Muscle of leg (tissue), 11 donors: ENCODE measurements around the gene DCAKD. TPM values are rescaled to one million over a fixed set of nuclear protein-coding genes. Genes with fewer than 3 reads are reported as not detected.

Experiments
- DNase-seq: peaks from one replicate; pipeline ENCODE4 v3.0.0; 2013
- H3K27ac ChIP-seq: one replicate; pipeline ENCODE4 v1.5.1; 2013; ENCODE audit warnings: mild to moderate bottlenecking, low read length, control low read depth
- H3K27me3 ChIP-seq: one replicate; pipeline ENCODE4 v1.6.1; 2013; ENCODE audit warnings: low read length; ENCODE audit not compliant: control insufficient read depth, insufficient read depth
- H3K36me3 ChIP-seq: one replicate; pipeline ENCODE4 v1.6.1; 2013; ENCODE audit warnings: low read length; ENCODE audit not compliant: control insufficient read depth, insufficient read depth
- H3K4me1 ChIP-seq: one replicate; pipeline ENCODE4 v1.6.1; 2013; ENCODE audit warnings: low read length; ENCODE audit not compliant: control insufficient read depth, insufficient read depth
- H3K4me3 ChIP-seq: one replicate; pipeline ENCODE4 v1.5.1; 2013; ENCODE audit warnings: low read length, control low read depth
- H3K9me3 ChIP-seq: replicated peaks from 2 replicates; pipeline ENCODE4 v1.6.1; 2013; ENCODE audit warnings: low read depth, low read length; ENCODE audit not compliant: control insufficient read depth
- WGBS: methylation state at CpG from one replicate; pipeline ENCODE4 v1.1.5; 2013; ENCODE audit warnings: missing lambda C conversion rate; ENCODE audit not compliant: insufficient coverage; 5-methylcytosine and 5-hydroxymethylcytosine counted together
- polyA plus RNA-seq, 8 donors: library from polyadenylated mRNA; unstranded; fragments of 120-200 nt; gene quantifications; one replicate each; pipeline versions ENCODE4 v1.2.1 to v1.2.3, GENCODE V29; 2013; ENCODE audit warnings: inconsistent platforms in 1 of 8, low replicate concordance in 1 of 8; ENCODE audit not compliant: insufficient read length in 8 of 8, insufficient read depth in 1 of 8
- total RNA-seq: library from RNA; stranded (reverse); fragments of 120-200 nt; gene quantifications from one replicate; pipeline ENCODE4 v1.2.4, GENCODE V29; 2013

The DCAKD gene
- total and polyA plus RNA-seq, 9 donors = 27.2 to 40.1 (median 33.2) TPM

GRCh38 chr17:45005700-45006099 lies 45.7 kb downstream of the DCAKD start:
- Histone ChIP-seq H3K9me3 (no peaks in the 10 kb centered on the region), H3K4me3 (no peak overlapping the region), H3K27ac (no peak overlapping the region), H3K36me3 (no peaks in the 10 kb centered on the region), H3K4me1 (peaks cover 6% of the 10 kb centered on the region), H3K27me3 (peaks cover 2% of the 10 kb centered on the region)
- DNase-seq = no peak
- WGBS = no CpG with 5 or more reads among the region's 2 CpGs

GRCh38 chr17:45004388-45004787 lies 47.0 kb downstream of the DCAKD start:
- H3K9me3 ChIP-seq = peaks cover 5% of the 10 kb centered on the region
- DNase-seq = no peak
- no peak overlapping the region for H3K4me3 ChIP-seq
- H3K36me3 ChIP-seq = no peaks in the 10 kb centered on the region
- peaks cover 6% of the 10 kb centered on the region for H3K4me1 ChIP-seq
- WGBS = no CpG with 5 or more reads among the region's 3 CpGs
- H3K27me3 ChIP-seq = peaks cover 2% of the 10 kb centered on the region
- H3K27ac ChIP-seq = no peak overlapping the region

- Histone ChIP-seq H3K27me3 (peaks cover 2% of the 10 kb centered on the region), H3K9me3 (peaks cover 8% of the 10 kb centered on the region), H3K4me1 (peaks cover 6% of the 10 kb centered on the region), H3K4me3 (no peak overlapping the region), H3K36me3 (no peaks in the 10 kb centered on the region), H3K27ac (no peak overlapping the region)
- 28% methylated on average over 5 of the region's 8 CpGs for WGBS
- no peak for DNase-seq
Observed at GRCh38 chr17:45003877-45004276, 47.6 kb downstream of the DCAKD start.

- Histone ChIP-seq H3K4me1 (peaks cover 23% of the 10 kb centered on the region), H3K4me3 (no peak overlapping the region), H3K27ac (no peak overlapping the region), H3K9me3 (peaks cover 8% of the 10 kb centered on the region), H3K36me3 (no peaks in the 10 kb centered on the region), H3K27me3 (no peaks in the 10 kb centered on the region)
- DNase-seq = no peak
- WGBS = 89% methylated on average over 3 of the region's 3 CpGs
Observed at GRCh38 chr17:45001310-45001709, 50.1 kb downstream of the DCAKD start.

GRCh38 chr17:44999433-44999832 lies 52.0 kb downstream of the DCAKD start:
- WGBS = no CpG with 5 or more reads among the region's 3 CpGs
- no peaks in the 10 kb centered on the region for H3K36me3 ChIP-seq
- H3K27ac ChIP-seq = no peak overlapping the region
- no peaks in the 10 kb centered on the region for H3K27me3 ChIP-seq
- no peak overlapping the region for H3K4me3 ChIP-seq
- peaks cover 8% of the 10 kb centered on the region for H3K9me3 ChIP-seq
- peaks cover 38% of the 10 kb centered on the region for H3K4me1 ChIP-seq
- DNase-seq = no peak

GRCh38 chr17:44998646-44999045 lies 52.8 kb downstream of the DCAKD start:
- Histone ChIP-seq H3K27ac (no peak overlapping the region), H3K36me3 (no peaks in the 10 kb centered on the region), H3K4me3 (no peak overlapping the region), H3K27me3 (no peaks in the 10 kb centered on the region), H3K4me1 (peaks cover 38% of the 10 kb centered on the region), H3K9me3 (peaks cover 8% of the 10 kb centered on the region)
- DNase-seq = no peak

GRCh38 chr17:44997733-44998520 lies 53.5 kb downstream of the DCAKD start:
- DNase-seq = peak; percentile 74
- Histone ChIP-seq H3K27ac (peak overlapping the region; percentile 71), H3K27me3 (no peaks in the 10 kb centered on the region), H3K36me3 (no peaks in the 10 kb centered on the region), H3K4me1 (peaks cover 38% of the 10 kb centered on the region), H3K4me3 (no peak overlapping the region), H3K9me3 (peaks cover 8% of the 10 kb centered on the region)
- 42% methylated on average over 5 of the region's 7 CpGs for WGBS

GRCh38 chr17:44996304-44996703 lies 55.1 kb downstream of the DCAKD start:
- Histone ChIP-seq H3K9me3 (peaks cover 8% of the 10 kb centered on the region), H3K27me3 (peaks cover 2% of the 10 kb centered on the region), H3K4me3 (no peak overlapping the region), H3K36me3 (no peaks in the 10 kb centered on the region), H3K27ac (peak overlapping the region; percentile 63), H3K4me1 (peaks cover 38% of the 10 kb centered on the region)
- DNase-seq = no peak
- 55% methylated on average over 5 of the region's 10 CpGs for WGBS

- no peak overlapping the region for H3K4me3 ChIP-seq
- 26% methylated on average over 9 of the region's 11 CpGs for WGBS
- peaks cover 38% of the 10 kb centered on the region for H3K4me1 ChIP-seq
- H3K27me3 ChIP-seq = peaks cover 2% of the 10 kb centered on the region
- peaks cover 8% of the 10 kb centered on the region for H3K9me3 ChIP-seq
- peak overlapping the region; percentile 63 for H3K27ac ChIP-seq
- peak; percentile 68 for DNase-seq
- no peaks in the 10 kb centered on the region for H3K36me3 ChIP-seq
Observed at GRCh38 chr17:44995436-44996001, 55.9 kb downstream of the DCAKD start.

GRCh38 chr17:44992242-44992939 lies 59.0 kb downstream of the DCAKD start:
- Histone ChIP-seq H3K9me3 (no peaks in the 10 kb centered on the region), H3K36me3 (no peaks in the 10 kb centered on the region), H3K27ac (no peak overlapping the region), H3K4me1 (peaks cover 36% of the 10 kb centered on the region), H3K27me3 (peaks cover 25% of the 10 kb centered on the region), H3K4me3 (no peak overlapping the region)
- no peak for DNase-seq
- WGBS = 79% methylated on average over 4 of the region's 5 CpGs
